Adipose tissue (tissue), 3 donors: ENCODE data around the gene PRSS48. TPM values are rescaled to one million over a fixed set of nuclear protein-coding genes. Genes with fewer than 3 reads are reported as not detected.

Experiments used
- H3K27ac ChIP-seq: one replicate; pipeline ENCODE4 v1.5.1; 2013; ENCODE audit warnings: low read depth, low read length
- WGBS, 3 donors: extraction: QIAGEN DNeasy Blood & Tissue Kit; methylation state at CpG; one replicate each; pipeline ENCODE4 v1.1.7; 2013; 5-methylcytosine and 5-hydroxymethylcytosine counted together
- polyA plus RNA-seq, 3 donors: library from polyadenylated mRNA; stranded (reverse); fragments of 200-250 nt; gene quantifications; one replicate each; pipeline ENCODE4 v1.2.3, GENCODE V29; 2013
- donor health status: healthy with polysubstance abuse.
- donor health status: Bipolar disorder and iron deficiency.
- donor health status: healthy.

Gene PRSS48
- polyA plus RNA-seq, 3 donors, result not detected

- WGBS, 3 donors, result 81 to 94% (median 87%) methylated on average over 1 of the region's 1 CpG
- no peak overlapping the region for H3K27ac ChIP-seq
These were observed 54.5 kb downstream of the PRSS48 start for GRCh38 chr4:151331276-151332042.

GRCh38 chr4:151339467-151339866, 62.5 kb downstream of the PRSS48 start:
- 78 to 87% (median 83%) methylated on average over 2 of the region's 2 CpGs for WGBS, 3 donors
- H3K27ac ChIP-seq, result no peak overlapping the region

GRCh38 chr4:151340751-151341385, 63.9 kb downstream of the PRSS48 start:
- 47 to 89% (median 86%) methylated on average over 5 of the region's 5 CpGs for WGBS, 3 donors
- no peak overlapping the region for H3K27ac ChIP-seq

Other genes starting within 250 kb of the PRSS48 start
- gene RPS3A, start 177.5 kb upstream of the PRSS48 start, polyA plus RNA-seq, result 1,000 to 10,000 TPM; 2,109 to 5,602 (median 2,766) TPM
- gene SH3D19, start 48.4 kb downstream of the PRSS48 start, polyA plus RNA-seq, result 100 to 1,000 TPM in 1 of 3 donors, 10 to 100 TPM in 1, 1 to 10 TPM in 1; 9.0 to 163 (median 49.0) TPM
- 1 to 10 TPM in 1 of 3 donors, under 1 TPM in 2; 0.11 to 3.8 (median 0.76) TPM for gene FHIP1A, start 132.0 kb downstream of the PRSS48 start, polyA plus RNA-seq